Mesothelial cell of epicardium (in vitro differentiated cells): ENCODE results near the gene UPK1B. TPM values are rescaled to one million over a fixed set of nuclear protein-coding genes. Genes with fewer than 3 reads are reported as not detected.
"Not testable (repeated sequence)": the region's sequence is repeated elsewhere in the genome, so short reads cannot be mapped to it uniquely, and the experiment has no call there.

ENCODE experiments used
- DNase-seq, 2 experiments: peaks; one replicate each; pipeline ENCODE4 v3.0.0; 2021; ENCODE audit warnings: low spot score in 2 of 2; ENCODE audit not compliant: unreplicated experiment in 2 of 2
- H3K27ac Mint-ChIP-seq: 2 replicates; pipeline ENCODE4 v1.8.0; 2021; ENCODE audit warnings: mixed read lengths
- H3K27me3 Mint-ChIP-seq: 2 replicates; pipeline ENCODE4 v1.8.0; 2021; ENCODE audit warnings: low read depth, mixed read lengths
- H3K36me3 Mint-ChIP-seq: 2 replicates; pipeline ENCODE4 v1.8.0; 2021; ENCODE audit warnings: mixed read lengths
- H3K4me1 Mint-ChIP-seq: 2 replicates; pipeline ENCODE4 v1.8.0; 2021; ENCODE audit warnings: mixed read lengths
- H3K4me3 Mint-ChIP-seq: 2 replicates; pipeline ENCODE4 v1.8.0; 2021; ENCODE audit warnings: mild to moderate bottlenecking, moderate library complexity, mixed read lengths
- H3K9me3 Mint-ChIP-seq: 2 replicates; pipeline ENCODE4 v1.8.0; 2021; ENCODE audit warnings: mixed read lengths
- CTCF ChIP-seq: fragments of 200-600 bp; sonication (generic); IDR thresholded peaks from one replicate; pipeline ENCODE4 v1.5.0; 2021; ENCODE audit warnings: antibody characterized with exemption; ENCODE audit not compliant: unreplicated experiment
- total RNA-seq: library from RNA; stranded (reverse); gene quantifications from 3 replicates; pipeline ENCODE4 v1.2.1, GENCODE V29; 2021

UPK1B gene
- total RNA-seq, 1 donor from 2014 or later = 0.47 TPM

GRCh38 chr3:119149484-119149883 is 23.9 kb upstream of the UPK1B start:
- peaks cover 3% of the 10 kb centered on the region for H3K4me1 Mint-ChIP-seq
- peaks cover 19% of the 10 kb centered on the region for H3K9me3 Mint-ChIP-seq
- DNase-seq = no peak
- no peak for TF ChIP-seq CTCF
- H3K36me3 Mint-ChIP-seq = peaks cover 5% of the 10 kb centered on the region
- H3K4me3 Mint-ChIP-seq = no peak overlapping the region
- H3K27ac Mint-ChIP-seq = no peak overlapping the region
- H3K27me3 Mint-ChIP-seq = no peaks in the 10 kb centered on the region

- TF ChIP-seq CTCF = no peak
- Mint-ChIP-seq H3K27ac (no peak overlapping the region), H3K4me1 (peaks cover 13% of the 10 kb centered on the region), H3K27me3 (no peaks in the 10 kb centered on the region), H3K4me3 (no peak overlapping the region), H3K9me3 (peaks cover 35% of the 10 kb centered on the region), H3K36me3 (peaks cover 8% of the 10 kb centered on the region)
- no peak for DNase-seq
Observed at GRCh38 chr3:119156868-119157267, 16.5 kb upstream of the UPK1B start.

GRCh38 chr3:119157971-119158370 is 15.4 kb upstream of the UPK1B start:
- Mint-ChIP-seq H3K27ac (no peak overlapping the region), H3K36me3 (peaks cover 7% of the 10 kb centered on the region), H3K4me1 (peaks cover 16% of the 10 kb centered on the region), H3K27me3 (no peaks in the 10 kb centered on the region), H3K4me3 (no peak overlapping the region), H3K9me3 (peaks cover 39% of the 10 kb centered on the region)
- TF ChIP-seq CTCF = no peak
- no peak for DNase-seq

- H3K36me3 Mint-ChIP-seq = no peaks in the 10 kb centered on the region
- DNase-seq = no peak
- H3K27ac Mint-ChIP-seq = peak overlapping the region; percentile 65
- no peaks in the 10 kb centered on the region for H3K27me3 Mint-ChIP-seq
- H3K9me3 Mint-ChIP-seq = peaks cover 31% of the 10 kb centered on the region
- H3K4me3 Mint-ChIP-seq = no peak overlapping the region
- H3K4me1 Mint-ChIP-seq = peaks cover 16% of the 10 kb centered on the region
- no peak for TF ChIP-seq CTCF
Observed at GRCh38 chr3:119160361-119160760, 13.0 kb upstream of the UPK1B start.

GRCh38 chr3:119160815-119161214 is 12.6 kb upstream of the UPK1B start:
- H3K27ac Mint-ChIP-seq = no peak overlapping the region
- H3K27me3 Mint-ChIP-seq = no peaks in the 10 kb centered on the region
- no peak for TF ChIP-seq CTCF
- peaks cover 16% of the 10 kb centered on the region for H3K4me1 Mint-ChIP-seq
- H3K4me3 Mint-ChIP-seq = no peak overlapping the region
- H3K36me3 Mint-ChIP-seq = no peaks in the 10 kb centered on the region
- no peak for DNase-seq
- peaks cover 36% of the 10 kb centered on the region for H3K9me3 Mint-ChIP-seq

- Mint-ChIP-seq H3K27me3 (no peaks in the 10 kb centered on the region), H3K27ac (peak overlapping the region; percentile 57), H3K9me3 (peaks cover 39% of the 10 kb centered on the region), H3K4me1 (peaks cover 16% of the 10 kb centered on the region), H3K4me3 (no peak overlapping the region), H3K36me3 (no peaks in the 10 kb centered on the region)
- no peak for TF ChIP-seq CTCF
- no peak for DNase-seq
Observed at GRCh38 chr3:119161240-119161639, 12.2 kb upstream of the UPK1B start.

- not testable (repeated sequence) for H3K4me3 Mint-ChIP-seq, H3K36me3 Mint-ChIP-seq, DNase-seq, H3K27ac Mint-ChIP-seq, H3K27me3 Mint-ChIP-seq
- peaks cover 16% of the 10 kb centered on the region for H3K4me1 Mint-ChIP-seq
- H3K9me3 Mint-ChIP-seq = peaks cover 32% of the 10 kb centered on the region
Observed at GRCh38 chr3:119164745-119165144, 8.7 kb upstream of the UPK1B start.
